ENCODE data around the gene CTR9. TPM values are rescaled to one million over a fixed set of nuclear protein-coding genes. Genes with fewer than 3 reads are reported as not detected.
A peak's percentile ranks its signal among the peaks of the same experiment; 100 is the strongest.

The CTR9 gene
- total and polyA plus RNA-seq, 2 of the 8 experiments (the other 6 are each of a cell fraction or from before 2014, with no cell fraction given) = 6.1 to 37.7 TPM

GRCh38 chr11:10750838-10751580 lies at the start of gene CTR9 (continued):
- TF ChIP-seq CHD7 (IDR thresholded peaks at IDR 0.05; ENCODE audit: insufficient replicate concordance, low read length) (no peak), POLR2A (IDR thresholded peaks at IDR 0.05; ENCODE audit: control extremely low read depth in 1 of 2, low read depth in 2 of 2, low read length in 2 of 2) (peak; percentile 32 to 94), POLR2AphosphoS5 (IDR thresholded peaks at IDR 0.05; ENCODE audit: low read depth, low read length) (peak; percentile 78; the same call in 1 of the 2 replicates), SUZ12 (IDR thresholded peaks at IDR 0.05; ENCODE audit: low read length) (no peak), RFX5 (IDR thresholded peaks at IDR 0.05; ENCODE audit: borderline replicate concordance, low read depth, low read length) (no peak), CBX8 (IDR thresholded peaks at IDR 0.05; ENCODE audit: borderline replicate concordance, low read depth, low read length) (no peak), BRCA1 (IDR thresholded peaks at IDR 0.05; ENCODE audit: low read depth, low read length) (no peak), TEAD4 (IDR thresholded peaks at IDR 0.05; ENCODE audit: low read depth, low read length) (no peak), TCF12 (IDR thresholded peaks at IDR 0.05; ENCODE audit: low read depth, low read length) (no peak), SRF (IDR thresholded peaks at IDR 0.05; ENCODE audit: low read depth, low read length) (no peak), E2F6 (IDR thresholded peaks at IDR 0.05) (peak; percentile 43)

Measured in H1 (cell line).